AML-193 (cell line): Measurements from ENCODE around the gene RAB30.

Experiments used
- DNase-seq, 2 experiments: peaks; one replicate each; lab custom pipeline; 2025; lab: John Stamatoyannopoulos, UW

RAB30 gene, protein sequence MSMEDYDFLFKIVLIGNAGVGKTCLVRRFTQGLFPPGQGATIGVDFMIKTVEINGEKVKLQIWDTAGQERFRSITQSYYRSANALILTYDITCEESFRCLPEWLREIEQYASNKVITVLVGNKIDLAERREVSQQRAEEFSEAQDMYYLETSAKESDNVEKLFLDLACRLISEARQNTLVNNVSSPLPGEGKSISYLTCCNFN

DNA sequence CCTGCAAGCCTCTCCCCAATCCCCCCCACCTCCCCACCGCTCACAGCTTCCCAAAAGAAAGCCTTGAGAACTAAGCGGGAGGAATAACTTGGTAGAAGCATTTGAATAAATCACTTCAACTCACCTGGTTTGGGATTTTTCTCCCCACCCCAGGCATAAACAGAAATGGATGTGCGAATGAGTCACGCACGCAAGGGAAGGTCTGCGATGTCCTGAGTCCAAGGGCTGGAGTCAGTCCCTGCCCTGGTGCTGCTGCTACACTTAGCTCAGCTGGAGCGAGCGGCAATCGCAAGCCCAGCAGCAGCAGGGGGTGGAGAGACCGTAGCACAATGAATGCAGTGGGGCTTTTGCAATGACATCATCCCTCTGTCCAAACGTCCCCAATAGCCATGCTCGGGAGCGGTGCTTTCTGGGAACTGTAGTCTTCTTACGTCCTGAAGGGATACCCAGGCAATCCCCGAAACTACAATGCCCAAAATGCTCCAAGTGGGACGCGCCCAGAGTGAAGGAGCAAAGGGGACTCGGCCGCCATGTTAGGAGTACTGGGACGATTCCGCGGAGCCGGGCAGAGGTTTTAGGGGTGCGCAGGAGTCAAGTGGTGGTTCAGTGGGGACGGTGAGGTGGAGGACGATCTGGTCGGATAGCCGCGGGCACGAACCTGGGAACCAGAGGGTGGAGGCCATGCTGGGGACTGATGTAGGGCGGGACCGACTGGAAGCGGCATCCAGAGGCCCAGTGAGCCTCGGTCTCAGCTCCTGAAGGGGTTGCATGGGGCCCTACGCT, at the start of gene RAB30:
Gene RAB30, minus strand, starts transcription at position 331 of the 783 bp plus-strand sequence. CDS start 74,581 bp downstream, outside the sequence.
- DNase-seq: peak; percentile 98 to 99

DNA sequence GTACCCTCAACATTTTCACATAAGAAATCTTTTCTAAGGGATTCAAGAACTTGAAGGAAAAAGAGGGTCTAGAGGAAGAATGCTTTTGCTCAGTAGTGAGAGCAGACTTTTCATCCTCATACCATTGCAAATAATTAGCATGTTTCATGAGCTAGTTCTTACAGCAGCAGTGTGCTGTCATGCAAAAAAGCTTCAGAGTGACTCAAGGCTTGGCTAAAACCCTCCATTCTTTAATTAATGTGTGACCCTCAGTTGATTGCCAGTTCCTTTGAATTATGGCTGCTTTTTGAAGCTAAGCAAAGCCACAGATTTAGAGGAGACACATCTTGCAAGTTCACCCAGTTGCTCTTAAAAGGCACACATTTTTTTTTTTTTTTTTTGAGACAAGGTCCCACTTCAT, 48.6 kb upstream of the RAB30 start:
- no peak for DNase-seq

DNA sequence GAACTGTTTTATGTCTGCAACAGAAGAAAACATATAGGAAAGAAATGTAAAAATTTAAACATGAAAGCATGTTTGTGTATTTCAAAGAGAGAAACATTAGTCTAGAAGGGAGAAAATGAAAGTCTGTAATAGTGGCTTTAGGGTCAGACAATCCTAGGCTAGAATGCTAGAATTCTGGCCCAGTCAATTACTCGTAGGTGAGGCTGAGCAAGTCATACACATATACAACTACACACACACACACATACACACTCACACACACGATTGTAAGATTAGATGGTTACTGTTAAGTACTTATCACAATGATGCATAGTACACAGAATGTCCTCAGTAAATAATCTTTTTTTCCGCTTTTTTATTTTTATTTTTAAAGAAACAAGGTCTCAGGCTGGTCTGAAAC, 47.5 kb upstream of the RAB30 start:
- no peak for DNase-seq

DNA sequence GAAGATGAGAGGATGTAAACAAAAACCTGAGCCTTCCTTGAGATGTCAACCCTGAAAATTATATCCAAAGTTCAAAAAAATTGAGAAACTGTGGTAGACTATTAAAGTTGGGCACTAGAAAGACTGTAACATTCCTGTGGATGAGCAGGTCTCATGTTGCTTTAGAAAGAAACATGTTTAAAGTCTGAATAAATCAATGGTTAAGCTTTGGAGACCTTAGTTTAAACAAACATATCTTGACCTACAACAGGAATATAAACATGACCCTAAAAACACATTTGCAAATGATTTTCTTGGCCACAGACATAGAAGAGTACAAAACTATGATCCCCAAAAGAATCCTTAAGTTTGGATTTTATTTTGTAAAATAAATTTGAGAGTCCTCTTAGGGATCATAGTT, 47.1 kb upstream of the RAB30 start:
- no peak for DNase-seq

DNA sequence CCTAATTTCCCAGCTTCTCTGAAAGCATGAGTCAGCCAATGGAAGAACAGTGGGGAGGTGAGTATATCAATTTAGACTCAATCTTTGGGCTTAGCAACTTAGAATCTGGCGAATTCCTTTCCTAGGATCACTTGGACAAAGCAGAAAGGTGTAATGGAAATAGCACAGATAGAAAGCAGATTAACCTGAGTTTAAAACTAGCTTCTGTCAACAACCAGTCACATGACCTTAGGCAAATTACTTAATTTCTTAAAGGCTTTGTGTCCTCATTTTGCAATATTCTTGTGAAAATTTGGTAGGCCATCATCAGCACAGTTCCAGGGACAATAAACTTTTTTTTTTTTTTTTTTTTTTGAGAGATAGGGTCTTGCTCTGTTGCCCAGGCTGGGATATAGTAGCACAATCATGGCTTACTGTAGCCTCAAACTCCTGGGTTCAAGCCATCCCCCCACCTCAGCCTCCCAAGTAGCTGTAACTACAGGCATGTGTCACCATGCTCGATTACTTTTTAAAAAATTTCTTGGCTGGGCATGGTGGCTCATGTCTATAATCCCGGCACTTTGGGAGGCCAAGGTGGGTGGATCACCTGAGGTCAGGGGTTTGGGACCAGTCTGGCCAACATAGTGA, 44.4 kb upstream of the RAB30 start:
- peak; percentile 9 to 11 for DNase-seq

DNA sequence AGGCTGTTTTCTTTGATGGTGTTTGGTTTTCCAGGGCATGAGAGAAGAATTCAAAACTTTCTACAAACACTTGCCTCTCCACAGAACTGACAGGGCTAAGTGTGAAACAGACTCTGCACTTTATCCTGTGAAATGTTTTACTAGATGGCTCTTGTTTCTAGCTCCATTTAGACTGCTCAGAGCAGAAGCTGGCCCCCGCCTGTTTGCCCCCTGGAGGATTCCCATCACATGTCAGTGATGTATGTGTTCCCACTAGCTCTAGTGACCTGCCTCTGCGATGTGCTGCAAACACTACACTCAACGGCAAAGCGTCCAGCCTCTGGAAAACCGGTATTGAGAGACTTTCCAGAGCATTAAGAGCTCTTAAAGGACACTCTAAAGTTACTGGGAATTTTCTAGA, 43.9 kb upstream of the RAB30 start:
- DNase-seq: no peak

DNA sequence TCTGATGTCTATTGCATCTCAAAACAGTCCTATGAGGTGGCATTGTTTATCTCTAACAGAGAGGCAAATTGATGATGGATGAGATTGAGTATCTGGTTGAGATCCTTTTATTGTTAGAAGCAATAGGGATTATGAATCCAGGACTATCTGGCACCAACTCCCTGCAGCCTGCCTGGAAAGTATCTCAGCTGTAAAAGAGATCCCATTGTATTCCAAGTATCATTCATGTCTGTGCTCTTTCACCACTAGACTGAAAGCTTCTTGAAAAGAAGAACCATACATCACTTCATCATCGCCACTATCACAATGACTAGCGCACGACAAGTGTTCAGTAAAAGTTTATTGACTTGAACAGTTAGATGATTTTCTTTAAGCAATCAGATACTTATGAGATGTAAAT, 43.3 kb upstream of the RAB30 start:
- no peak for DNase-seq

DNA sequence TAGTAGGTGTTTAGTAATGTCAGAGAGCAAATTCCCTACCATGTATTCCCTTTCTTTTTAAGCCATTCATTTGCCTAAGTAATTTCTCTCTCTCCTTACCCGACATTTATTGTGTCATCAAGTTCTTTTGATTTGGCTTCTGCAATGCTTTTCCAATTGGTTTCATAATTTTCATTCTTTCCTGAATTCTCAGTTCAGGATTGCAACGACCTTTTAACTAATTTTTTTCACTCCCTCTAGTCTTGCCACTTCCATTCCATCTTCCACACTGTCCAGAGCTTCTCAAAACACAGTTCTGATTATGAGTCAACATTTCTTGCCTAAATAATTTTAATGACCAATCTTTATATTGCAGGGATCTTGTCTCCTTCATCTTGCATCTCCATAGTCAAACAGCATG, 41.2 kb upstream of the RAB30 start:
- no peak for DNase-seq

DNA sequence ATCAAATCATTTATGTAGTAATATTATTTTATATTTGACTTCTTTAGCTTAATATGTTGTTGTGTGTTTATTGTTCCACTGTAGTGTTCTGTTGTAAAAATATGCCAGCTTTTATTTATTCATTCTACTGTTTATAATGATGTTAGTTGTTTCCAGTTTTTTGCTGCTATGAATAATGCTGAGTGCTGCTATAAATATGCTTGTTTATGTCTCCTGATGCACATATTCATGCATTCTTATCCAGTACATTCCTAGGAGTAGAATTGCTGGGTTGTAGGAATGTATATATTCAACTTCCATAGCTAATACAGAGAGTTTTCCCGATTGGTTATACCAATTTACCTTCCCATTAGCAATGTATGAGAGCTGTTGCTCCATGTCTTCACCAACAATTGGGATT, 33.5 kb upstream of the RAB30 start:
- DNase-seq: no peak

DNA sequence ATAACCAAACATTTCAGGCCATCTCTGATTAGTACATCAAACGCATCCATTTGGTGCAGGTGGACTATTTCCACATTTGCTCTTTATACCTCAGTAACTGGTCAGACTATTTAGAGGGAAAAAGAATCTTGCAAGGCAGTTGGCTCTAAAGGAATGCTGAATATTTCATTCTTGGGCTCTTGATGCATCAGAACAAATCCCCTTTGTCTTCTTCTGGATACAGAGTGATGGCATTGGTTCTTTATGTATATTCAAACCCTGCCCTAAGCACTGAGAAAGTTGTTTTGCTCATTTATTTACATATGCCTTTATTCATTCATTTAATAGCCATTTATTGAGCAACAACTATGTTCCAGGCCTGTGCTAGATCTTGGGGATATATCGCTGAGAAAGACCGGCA, 31.1 kb upstream of the RAB30 start:
- DNase-seq: no peak

DNA sequence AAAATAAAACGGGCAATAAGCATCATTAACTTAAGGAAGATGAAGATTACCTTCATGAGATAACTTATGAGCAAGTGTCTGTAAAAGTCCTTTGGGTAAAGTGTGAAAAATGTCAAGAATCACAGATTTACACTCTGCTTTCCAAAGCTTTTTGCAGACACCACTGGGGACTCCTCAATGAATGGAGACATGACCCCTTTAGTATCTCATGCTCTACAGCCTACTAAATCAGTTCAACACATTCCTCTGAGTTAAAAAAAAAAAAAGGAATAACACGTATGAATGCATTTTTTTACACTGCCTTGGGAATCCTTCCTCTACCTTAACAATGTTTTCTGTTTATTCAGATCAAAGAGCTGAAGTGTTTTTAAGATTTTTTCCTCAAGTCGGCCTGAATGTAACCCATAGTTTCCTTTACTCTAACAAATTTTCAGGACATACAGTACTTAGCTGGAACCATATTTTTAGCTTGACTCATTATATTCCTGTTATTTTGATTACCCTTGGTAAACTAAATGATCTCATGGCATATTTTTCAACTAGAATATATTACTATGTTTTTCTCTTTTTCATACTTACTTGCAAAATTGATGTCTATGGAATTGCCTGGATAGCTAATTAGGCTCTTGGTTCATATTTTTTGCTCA, 25.9 kb upstream of the RAB30 start:
- DNase-seq: no peak

DNA sequence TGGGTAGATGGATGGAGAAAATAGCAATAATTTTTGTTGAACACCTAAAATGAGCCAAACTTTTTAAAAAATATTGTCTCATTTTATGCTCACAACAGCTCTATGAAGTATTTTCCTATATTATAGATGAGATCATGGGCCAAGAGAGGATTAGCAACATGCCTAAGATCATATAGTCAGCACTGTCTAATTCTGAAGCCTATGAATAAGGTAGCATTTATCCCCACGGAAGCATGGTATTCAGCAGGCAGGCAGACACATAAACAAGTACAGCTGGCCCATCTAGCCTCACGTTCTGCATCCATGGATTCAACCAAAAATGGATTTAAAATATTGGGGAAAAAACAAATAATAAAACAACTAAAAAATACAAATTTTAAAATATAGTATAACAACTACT, 21.9 kb upstream of the RAB30 start:
- no peak for DNase-seq

DNA sequence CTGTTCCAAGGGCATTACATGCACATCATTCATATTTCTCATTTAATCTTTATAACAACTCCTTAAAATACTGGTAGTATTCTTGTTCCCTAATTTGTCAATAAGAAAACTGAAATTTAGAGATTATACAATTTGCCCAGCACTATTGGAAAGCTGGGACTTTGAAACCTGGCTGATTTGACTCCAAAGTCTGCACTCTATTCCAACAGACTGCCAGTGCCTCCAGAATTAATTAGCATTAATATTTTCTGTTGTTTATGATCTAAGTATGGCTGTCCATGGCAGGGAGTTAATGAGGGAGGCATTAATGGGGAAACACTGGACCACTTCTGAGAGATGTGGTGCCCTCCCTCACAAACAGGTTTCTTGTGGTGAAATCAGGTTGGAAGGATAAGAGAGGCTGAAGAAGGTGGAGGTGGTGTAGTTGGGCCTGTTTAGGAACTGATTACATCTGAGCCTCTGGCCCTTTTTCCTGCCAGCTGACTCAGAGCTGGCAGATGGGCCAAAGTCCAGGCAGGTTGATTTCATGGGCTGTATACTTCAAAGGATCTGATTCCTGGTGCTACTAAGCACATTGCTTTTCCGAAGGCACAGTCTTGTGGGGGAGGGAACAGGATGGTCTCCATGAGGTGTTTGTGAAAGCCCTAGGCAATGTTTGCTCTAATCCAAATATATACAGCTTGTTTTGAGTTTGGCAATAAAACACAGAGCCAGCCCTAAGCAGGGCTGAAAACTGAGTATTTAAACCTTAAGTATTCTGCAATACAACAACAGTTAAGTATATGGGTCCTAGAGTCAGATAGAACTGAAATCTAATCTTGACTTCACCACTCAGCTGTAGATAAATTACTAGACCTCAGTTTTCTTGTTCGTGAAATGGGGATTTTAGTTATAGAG, 21.0 kb upstream of the RAB30 start:
- no peak for DNase-seq

DNA sequence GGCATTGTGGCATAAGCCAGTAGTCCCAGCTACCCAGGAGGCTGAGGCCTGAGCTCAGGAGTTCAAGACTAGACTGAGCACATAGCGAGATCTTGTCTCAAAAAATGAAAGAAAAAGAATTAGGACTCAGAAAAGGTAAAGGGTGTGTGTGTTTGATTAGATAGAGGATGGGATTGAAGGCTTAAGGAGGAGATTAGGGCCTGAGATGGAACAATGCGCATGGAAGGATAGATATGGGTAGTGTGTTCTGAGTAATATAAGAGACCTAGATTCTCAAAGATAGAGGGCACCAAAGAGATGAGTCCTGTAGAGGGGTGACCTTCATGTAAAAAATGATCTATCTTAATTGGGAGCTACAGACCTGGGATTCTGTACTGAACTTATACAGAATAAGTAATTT, 17.3 kb upstream of the RAB30 start:
- peak in 1 of 2 experiments; percentile 16 for DNase-seq

DNA sequence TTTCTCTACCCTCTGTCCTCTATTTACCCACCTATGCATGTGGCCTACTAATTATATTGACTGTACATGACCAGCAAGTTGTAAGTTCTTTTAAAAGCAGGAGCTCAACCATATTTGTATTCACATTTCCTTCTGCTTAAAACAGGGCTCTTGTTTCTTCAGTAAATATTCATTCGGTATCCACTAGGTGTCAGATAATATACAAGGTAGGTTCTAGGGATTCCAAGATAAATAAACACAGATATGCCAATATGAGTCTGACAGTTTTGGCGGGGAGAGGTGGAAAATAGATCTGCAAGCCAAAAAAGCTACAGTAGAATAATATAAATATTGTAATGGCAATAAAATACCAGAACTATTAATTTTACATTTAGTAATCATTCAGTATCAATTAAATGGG, 15.3 kb upstream of the RAB30 start:
- peak; percentile 45 to 58 for DNase-seq

DNA sequence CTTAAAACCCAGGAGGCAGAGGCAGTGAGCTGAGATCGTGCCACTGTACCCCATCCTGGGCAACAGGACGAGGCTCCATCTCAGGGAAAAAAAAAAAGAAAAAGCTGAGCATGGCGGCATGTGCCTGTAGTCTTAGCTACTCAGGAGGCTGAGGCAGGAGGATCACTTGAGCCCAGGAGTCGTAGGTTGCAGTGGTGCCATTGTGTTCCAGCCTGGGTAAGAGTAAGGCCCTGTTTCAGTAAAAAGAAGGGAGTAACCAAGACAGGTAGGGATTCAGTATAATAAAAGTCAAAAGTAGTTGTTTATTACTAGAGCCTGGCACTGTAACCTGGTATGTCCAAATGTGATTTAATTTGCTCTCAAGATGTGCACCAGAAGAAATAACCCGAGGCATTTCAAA, 8.1 kb upstream of the RAB30 start:
- DNase-seq: no peak

DNA sequence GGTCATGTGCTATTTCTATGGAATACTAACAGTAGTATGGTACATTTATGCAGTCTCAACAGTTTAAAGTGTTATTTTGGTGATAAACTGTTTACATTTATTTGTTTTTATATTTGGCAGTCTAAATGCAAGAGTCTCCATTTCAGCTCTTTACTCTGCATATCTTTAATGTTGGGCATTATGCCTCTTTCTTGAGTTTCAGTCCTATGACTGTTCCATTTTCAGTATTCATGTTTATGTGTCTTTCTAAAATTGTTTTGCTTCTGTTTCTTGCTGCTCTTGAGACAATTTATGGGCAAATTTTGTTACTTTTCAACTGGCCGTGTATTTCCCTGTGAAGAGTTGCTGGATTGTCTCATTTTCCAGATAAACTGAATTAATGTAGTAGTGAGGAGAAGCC, 6.6 kb upstream of the RAB30 start:
- DNase-seq: no peak

DNA sequence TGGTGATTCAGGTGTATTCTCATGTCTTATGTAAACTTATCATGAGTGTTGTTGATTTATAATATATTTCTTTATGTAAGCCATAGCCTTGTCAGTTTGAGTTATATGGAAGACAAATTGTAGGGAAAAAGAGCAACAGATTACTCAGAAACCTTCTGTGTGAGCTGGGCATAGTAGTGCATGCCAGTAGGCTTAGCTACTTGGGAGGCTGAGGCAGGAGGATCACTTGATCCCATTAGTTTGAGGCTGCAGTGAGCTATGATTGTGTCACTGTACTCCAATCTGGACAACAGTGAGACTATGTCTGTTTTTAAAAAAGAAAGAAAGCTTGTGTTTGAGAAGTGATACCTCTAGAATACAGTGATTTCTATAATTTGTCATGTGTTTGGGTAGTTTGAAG, 2.2 kb upstream of the RAB30 start:
- DNase-seq: no peak

DNA sequence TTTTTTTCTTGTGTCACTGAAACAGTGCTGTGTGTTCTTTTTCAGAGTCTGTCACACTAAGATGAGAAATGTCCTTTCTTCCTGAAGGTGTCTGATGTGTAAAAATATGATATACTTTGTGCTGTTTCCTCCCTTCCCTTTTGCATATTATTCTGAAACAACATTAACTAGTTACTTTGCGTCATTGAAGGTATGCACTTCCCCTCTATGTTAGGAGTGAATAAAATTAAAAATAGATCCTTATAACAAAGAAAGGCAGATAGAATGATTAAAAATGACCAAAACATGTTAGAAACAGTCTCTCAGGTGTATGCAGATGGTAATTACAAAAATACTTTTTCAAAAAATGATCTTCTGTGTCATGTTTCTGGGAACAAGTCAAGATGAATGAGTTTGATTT, 1.6 kb upstream of the RAB30 start:
- DNase-seq: no peak

DNA sequence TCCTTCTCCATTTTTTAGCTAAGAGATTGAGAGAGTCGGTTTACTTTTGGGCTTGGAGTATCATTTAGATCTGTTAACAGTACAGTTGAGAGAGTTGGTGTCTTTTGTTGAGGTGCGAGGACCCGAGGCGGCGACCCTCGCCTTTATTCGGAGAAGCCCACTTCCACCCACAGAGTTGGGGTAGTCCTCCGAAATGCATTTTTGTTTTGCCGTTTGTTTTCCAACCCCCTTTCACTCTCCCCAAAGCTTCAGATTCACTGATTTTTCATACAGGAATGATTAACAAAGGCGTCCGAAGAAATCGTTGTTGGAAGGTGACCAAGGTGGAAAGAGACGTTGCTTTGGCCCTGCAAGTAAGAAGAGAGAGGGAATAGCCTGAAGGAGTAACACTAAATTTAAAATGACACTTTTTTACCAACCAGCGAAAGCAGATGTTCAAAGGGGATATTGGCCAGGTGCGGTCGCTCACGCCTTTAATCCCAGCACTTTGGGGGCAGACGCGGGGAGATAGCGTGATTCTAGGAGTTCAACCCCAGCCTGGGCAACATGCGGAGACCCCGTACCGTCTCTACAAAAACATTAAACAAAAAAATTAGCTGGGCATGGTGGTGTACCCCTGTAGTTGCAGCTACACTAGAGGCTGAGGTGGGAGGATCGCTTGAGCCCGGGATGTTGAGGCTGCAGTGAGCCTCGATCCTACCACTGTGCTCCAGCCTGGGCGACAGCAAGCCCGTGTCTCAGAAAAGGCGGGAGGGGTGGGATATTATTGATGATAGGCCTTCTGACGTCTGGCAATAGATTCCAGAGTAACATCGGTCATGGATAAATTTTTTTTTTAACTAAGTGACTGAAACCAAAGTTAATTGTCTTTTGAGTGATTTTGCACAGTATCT, 899 bp upstream of the RAB30 start:
- no peak for DNase-seq
